ENCODE measurements around the gene ERP29. TPM values are rescaled to one million over a fixed set of nuclear protein-coding genes. Genes with fewer than 3 reads are reported as not detected.
"Not testable (repeated sequence)": the region's sequence is repeated elsewhere in the genome, so short reads cannot be mapped to it uniquely, and the experiment has no call there.

The ERP29 gene
- total RNA-seq, 1 experiment from 2014 or later: 47.2 TPM

DNA sequence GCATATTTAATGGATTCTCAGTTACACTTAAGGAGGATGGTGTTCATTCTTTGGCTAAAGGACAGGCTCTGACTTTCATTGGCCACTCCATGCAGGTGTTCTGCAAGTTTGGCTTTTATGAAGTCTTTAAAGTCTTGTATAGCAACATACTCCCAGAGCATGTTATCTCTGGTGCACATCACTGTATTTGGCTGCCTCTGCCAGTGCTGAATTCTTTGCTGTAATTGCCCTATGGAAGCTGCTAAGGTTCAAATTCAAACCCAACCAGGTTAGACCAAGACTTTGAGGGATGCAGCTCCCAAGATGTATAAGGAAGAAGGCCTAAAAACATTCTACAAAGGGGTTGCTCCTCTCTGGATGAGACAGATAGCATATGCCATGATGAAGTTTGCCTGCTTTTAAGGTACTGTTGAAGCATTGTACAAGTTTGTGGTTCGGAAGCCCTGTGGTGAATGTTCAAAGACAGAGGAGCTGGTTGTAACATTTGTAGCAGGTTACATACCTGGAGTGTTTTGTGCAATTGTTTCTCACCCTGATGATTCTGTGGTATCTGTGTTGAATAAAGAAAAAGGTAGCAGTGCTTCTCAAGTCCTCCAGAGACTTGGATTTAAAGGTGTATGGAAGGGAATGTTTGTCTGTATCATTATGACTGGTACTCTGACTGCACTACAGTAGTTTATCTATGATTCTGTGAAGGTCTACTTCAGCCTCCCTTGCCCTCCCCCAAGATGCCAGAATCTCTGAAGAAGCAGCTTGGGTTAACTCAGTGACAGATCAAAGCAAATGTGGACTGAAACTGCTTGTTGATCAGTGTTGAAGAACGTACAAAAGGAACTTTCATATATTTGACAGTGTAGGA lies 19.7 kb upstream of the ERP29 start:
- no peaks in the 10 kb centered on the region for H3K4me1 ChIP-seq (replicated peaks)
- no peak overlapping the region for H3K27ac ChIP-seq
- H3K27me3 ChIP-seq (replicated peaks): no peaks in the 10 kb centered on the region

DNA sequence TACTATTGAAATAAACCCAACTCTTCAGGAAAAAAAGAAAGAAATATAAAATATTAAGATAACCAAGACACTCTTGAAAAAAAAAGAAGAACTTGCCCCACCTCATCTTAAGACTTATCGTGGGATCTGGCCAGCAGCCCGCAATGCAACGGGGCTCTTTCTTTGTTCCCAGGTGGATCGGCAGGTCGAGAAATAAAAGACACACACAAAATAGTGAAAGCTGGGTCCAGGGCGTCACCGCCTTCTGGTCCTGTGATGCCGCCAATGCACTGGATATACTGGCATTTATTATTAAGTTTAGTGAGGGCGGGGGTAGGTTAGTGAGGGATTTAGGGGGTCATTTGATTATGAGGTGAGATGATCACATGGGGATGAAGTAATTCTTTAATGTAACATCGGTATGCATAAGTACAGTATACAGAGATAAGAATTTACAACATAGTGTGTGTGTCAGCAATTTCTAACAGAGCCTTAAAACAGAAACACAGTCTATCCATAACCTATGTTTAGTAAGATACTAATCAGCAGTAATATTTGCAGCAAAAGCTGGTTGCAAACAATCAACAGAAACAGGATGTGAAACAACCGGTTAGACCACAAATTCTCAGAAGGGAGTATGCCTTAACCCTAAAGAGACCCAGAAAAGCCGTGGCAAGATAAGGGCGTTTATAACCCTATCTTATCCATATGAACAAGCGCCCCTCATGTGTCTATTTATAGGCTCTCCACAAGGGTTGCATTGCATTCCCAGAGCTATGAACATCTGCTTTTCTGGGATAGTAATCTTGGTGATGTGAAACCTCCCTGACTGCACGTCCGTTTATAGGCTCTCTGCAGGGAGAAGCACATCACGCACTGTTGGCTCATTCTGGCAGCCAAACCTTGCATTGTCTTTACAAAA lies 18.8 kb upstream of the ERP29 start:
- H3K36me3 ChIP-seq; H3K27me3 ChIP-seq (replicated peaks); H3K4me1 ChIP-seq (replicated peaks); DNase-seq (ENCODE audit: low read depth in 1 of 2, low spot score in 2 of 2); H3K27ac ChIP-seq; H3K4me3 ChIP-seq; H3K9me3 ChIP-seq (replicated peaks): not testable (repeated sequence)

More for the DNA sequence above, 19.7 kb upstream of the ERP29 start:
- H3K9me3 ChIP-seq (replicated peaks): no peaks in the 10 kb centered on the region
- H3K36me3 ChIP-seq: no peaks in the 10 kb centered on the region
- no peak overlapping the region for H3K4me3 ChIP-seq
- no peak for DNase-seq (ENCODE audit: low read depth in 1 of 2, low spot score in 2 of 2)

DNA sequence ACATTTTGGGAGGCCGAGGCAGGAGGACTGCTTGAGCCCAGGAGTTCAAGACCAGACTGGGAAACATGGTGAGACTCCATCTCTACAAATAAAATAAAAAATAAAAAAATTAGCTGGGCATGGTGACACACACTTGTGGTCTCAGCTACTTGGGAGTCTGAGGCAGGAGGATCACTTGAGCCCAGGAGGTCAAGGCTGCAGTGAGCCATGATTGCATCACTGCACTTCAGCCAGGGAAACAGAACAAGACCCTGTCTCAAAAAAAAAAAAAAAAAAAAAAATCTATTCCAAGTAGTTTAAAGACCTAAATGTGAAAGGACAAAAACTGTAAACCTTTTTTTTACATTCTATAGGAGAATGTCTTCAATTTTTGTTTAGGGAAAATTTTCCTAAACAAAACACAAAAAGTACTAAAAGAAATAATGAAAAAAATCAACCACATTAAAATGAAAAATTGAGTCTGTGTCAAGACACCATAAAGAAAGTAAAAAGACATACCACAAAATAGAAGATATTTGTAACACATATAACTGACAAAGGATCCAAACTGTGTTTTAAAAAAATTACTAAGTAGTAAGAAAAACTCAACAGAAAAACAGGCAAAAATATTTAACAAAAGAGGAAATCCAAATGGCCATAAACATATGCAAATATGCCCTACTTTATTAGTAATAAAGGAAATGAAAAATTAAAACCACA lies 17.3 kb upstream of the ERP29 start:
- Histone ChIP-seq H3K36me3 (no peaks in the 10 kb centered on the region), H3K27ac (no peak overlapping the region), H3K27me3 (replicated peaks) (no peaks in the 10 kb centered on the region), H3K4me3 (no peak overlapping the region), H3K4me1 (replicated peaks) (no peaks in the 10 kb centered on the region), H3K9me3 (replicated peaks) (no peaks in the 10 kb centered on the region)
- DNase-seq (ENCODE audit: low read depth in 1 of 2, low spot score in 2 of 2): no peak

DNA sequence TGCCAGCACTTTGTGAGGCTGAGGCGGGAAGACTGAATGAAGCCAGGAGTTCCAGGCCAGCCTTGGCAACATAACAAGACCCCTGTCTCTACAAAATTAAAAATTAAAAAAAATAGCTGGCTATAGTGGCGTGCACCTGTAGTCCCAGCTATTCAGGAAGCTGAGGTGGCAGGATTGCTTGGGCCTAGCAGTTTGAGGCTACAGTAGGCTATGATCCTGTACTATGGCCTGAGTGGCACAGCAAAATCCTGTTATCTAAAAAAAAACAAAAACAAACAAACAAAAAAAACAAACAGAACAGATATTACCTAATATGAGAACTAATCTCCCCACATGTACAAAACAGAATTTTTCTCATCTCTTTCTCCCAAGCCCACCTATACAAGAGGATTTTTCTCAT lies 15.9 kb upstream of the ERP29 start:
- H3K27me3 ChIP-seq (replicated peaks): no peaks in the 10 kb centered on the region
- H3K9me3 ChIP-seq (replicated peaks): no peaks in the 10 kb centered on the region
- no peaks in the 10 kb centered on the region for H3K4me1 ChIP-seq (replicated peaks)
- H3K27ac ChIP-seq: no peak overlapping the region
- H3K36me3 ChIP-seq: no peaks in the 10 kb centered on the region
- H3K4me3 ChIP-seq: no peak overlapping the region
- no peak for DNase-seq (ENCODE audit: low read depth in 1 of 2, low spot score in 2 of 2)

DNA sequence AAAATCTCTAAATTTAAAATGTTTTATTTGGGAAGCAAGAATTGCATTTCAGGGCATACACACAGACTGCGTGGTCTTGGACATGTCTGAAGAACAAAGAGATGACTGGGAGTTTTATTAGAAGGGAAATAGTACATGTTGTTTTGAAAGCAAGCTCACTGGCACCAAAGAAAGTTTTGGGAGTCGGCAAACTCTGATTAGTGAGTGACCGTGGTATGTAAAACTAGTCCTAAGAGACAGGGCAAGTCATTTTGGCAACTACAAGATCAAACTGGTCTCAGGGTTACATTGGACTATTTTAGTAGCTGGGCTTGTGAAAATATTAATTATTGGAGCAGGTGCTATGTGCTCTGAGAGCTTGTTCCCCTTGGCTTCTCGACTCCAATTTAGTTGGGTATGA lies 15.2 kb upstream of the ERP29 start:
- no peak overlapping the region for H3K4me3 ChIP-seq
- DNase-seq (ENCODE audit: low read depth in 1 of 2, low spot score in 2 of 2): no peak
- no peak overlapping the region for H3K27ac ChIP-seq
- no peaks in the 10 kb centered on the region for H3K27me3 ChIP-seq (replicated peaks)
- no peaks in the 10 kb centered on the region for H3K9me3 ChIP-seq (replicated peaks)
- H3K36me3 ChIP-seq: no peaks in the 10 kb centered on the region
- no peaks in the 10 kb centered on the region for H3K4me1 ChIP-seq (replicated peaks)

DNA sequence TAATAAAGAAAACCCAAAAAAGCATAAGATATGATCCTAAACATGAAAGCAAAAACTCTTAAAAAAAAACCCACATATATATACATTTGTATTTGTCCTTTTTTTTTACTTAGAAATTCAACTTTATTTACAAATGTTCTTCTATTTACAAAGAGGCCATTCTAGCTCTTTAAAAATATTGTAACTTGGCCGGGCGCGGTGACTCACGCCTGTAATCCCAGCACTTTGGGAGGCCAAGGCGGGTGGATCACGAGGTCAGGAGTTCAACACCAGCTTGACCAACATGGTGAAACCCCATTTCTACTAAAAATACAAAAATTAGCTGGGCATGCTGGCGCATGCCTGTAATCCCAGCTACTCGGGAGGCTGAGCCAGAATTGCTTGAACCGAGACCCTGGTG lies 14.1 kb upstream of the ERP29 start:
- not testable (repeated sequence) for H3K27ac ChIP-seq; H3K9me3 ChIP-seq (replicated peaks); H3K27me3 ChIP-seq (replicated peaks); H3K36me3 ChIP-seq; H3K4me1 ChIP-seq (replicated peaks); H3K4me3 ChIP-seq; DNase-seq (ENCODE audit: low read depth in 1 of 2, low spot score in 2 of 2)

DNA sequence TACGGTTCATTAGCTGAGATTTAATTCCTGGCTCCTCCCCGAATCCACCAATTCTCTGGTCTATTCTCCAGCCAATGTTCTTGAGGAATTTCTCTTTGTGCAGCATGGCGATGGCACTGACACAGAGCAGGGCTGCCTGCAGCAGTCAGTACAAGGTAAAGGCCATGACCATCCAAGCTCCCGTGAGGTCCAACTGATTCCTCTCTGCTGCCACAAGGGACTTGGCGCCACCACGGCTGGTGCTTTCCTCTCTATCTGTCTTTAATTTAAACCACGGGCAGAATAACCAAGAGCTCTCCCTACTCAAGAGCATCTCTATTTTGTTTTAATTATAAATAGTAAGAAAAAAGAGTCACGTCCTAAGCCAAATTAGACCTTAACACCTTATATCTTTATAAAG lies 12.4 kb upstream of the ERP29 start:
- no peak overlapping the region for H3K27ac ChIP-seq
- no peak for DNase-seq (ENCODE audit: low read depth in 1 of 2, low spot score in 2 of 2)
- peaks cover under 1% of the 10 kb centered on the region; the same call in 1 of the 2 replicates for H3K4me1 ChIP-seq (replicated peaks)
- H3K4me3 ChIP-seq: no peak overlapping the region
- H3K36me3 ChIP-seq: no peaks in the 10 kb centered on the region
- H3K9me3 ChIP-seq (replicated peaks): no peaks in the 10 kb centered on the region
- H3K27me3 ChIP-seq (replicated peaks): no peaks in the 10 kb centered on the region

DNA sequence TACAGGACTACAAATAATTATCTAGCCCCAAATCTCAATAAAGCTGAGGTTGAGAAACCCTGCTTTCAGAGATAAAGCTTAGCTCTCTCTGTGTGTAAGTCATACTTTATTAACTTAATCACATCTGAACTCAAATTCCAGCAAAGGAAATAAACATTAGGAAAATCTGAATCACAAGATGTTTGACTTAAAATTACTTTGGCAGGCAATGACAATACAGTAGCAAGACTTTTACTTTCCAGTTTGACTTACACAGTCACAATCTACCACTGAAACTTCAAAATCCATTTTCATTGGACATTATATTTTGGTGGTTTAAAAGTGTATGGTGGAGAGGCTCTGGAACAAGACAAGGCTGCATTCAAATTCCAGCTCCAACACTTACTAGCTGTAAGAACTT lies 11.7 kb upstream of the ERP29 start:
- peaks cover 5% of the 10 kb centered on the region; the same call in 1 of the 2 replicates for H3K4me1 ChIP-seq (replicated peaks)
- no peak for DNase-seq (ENCODE audit: low read depth in 1 of 2, low spot score in 2 of 2)
- H3K9me3 ChIP-seq (replicated peaks): no peaks in the 10 kb centered on the region
- no peaks in the 10 kb centered on the region for H3K36me3 ChIP-seq
- H3K27me3 ChIP-seq (replicated peaks): no peaks in the 10 kb centered on the region
- no peak overlapping the region for H3K27ac ChIP-seq
- no peak overlapping the region for H3K4me3 ChIP-seq

DNA sequence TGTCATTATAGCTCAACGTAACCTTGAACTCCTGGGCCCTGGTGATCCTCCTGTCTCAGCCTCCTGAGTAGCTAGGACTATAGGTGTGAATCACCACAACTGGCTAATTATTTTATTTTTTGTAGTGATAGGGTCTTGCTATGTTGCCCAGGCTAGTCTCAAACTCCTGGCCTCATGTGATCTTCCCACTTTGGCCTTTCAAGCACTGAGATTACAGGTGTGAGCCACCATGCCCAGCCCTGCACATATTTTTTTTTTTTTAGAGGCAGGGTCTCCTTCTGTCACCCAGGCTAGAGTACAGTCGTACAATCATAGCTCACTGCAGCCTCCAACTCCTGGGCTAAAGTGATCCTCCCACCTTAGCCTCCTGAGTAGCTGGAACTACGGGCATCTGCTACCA lies 9.2 kb upstream of the ERP29 start:
- no peak for DNase-seq (ENCODE audit: low read depth in 1 of 2, low spot score in 2 of 2)
- no peaks in the 10 kb centered on the region for H3K27me3 ChIP-seq (replicated peaks)
- H3K4me3 ChIP-seq: no peak overlapping the region
- H3K27ac ChIP-seq: no peak overlapping the region
- no peaks in the 10 kb centered on the region for H3K9me3 ChIP-seq (replicated peaks)
- H3K36me3 ChIP-seq: no peaks in the 10 kb centered on the region
- peaks cover 5% of the 10 kb centered on the region; the same call in 1 of the 2 replicates for H3K4me1 ChIP-seq (replicated peaks)

DNA sequence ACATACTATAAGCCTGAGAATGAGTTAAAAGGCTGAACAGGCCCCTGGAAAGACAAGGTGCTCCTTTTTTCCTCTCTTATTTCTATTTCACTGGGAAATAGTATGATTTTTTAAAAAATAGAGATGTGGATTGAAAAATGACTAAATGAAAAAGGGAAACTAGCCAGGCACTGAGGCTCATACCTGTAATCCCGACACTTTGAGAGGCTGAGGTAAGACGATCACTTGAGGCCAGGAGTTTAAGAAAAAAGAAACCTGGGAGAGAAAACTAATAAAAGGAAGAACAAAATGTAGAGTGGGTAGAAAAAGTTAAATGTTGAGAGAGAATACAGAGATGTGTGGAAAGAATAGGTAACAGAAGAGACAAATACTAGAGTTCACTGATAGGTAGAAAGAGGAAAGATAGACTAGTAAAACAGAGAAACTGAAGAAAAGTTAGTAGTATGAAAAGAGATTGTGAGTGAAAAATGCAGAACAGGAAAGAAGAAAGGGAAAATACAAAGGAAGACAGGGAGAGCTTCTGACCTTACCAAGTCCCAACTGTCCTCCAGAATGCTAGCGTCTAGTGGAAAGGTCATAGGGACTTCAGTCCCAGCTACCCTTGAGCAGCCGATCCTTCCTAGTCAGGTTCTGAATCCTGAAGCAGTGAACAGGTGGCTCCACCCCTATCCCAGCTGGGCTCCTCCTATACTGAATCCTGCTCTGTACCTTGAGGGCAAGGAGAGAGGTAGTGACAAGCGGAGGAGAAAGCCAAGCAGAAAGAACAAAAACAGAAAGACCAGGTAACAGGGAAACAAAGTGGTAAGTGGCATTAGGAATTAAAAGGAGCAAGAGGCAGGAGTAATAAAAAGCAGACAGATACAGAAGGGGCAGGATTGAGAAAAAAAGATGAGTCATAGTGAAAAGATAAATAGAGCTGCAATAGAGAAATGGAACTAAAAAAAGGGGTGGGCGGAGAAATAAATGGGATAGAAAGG lies 7.5 kb upstream of the ERP29 start:
- peaks cover 5% of the 10 kb centered on the region; the same call in 1 of the 2 replicates for H3K4me1 ChIP-seq (replicated peaks)
- no peak overlapping the region for H3K27ac ChIP-seq
- H3K36me3 ChIP-seq: no peaks in the 10 kb centered on the region
- H3K27me3 ChIP-seq (replicated peaks): no peaks in the 10 kb centered on the region
- H3K4me3 ChIP-seq: no peak overlapping the region
- DNase-seq (ENCODE audit: low read depth in 1 of 2, low spot score in 2 of 2): no peak
- no peaks in the 10 kb centered on the region for H3K9me3 ChIP-seq (replicated peaks)

DNA sequence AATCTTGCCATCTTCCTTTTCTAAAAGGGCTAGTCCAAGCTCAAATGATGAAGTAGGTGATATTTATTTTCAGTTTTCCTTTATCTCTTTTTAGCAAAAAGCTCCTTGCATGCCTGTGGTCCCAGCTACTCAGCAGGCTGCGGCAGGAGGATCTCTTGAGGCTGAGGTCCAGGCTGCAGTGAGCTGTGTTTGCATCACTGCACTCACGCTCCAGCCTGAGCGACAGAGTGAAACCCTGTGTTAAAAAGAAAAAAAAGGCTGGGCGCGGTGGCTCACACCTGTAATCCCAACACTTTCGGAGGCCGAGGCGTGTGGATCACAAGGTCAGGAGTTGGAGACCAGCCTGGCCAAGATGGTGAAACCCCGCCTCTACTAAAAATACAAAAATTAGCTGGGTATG lies 5.3 kb upstream of the ERP29 start:
- H3K36me3 ChIP-seq: no peaks in the 10 kb centered on the region
- no peaks in the 10 kb centered on the region for H3K9me3 ChIP-seq (replicated peaks)
- peaks cover 16% of the 10 kb centered on the region for H3K4me1 ChIP-seq (replicated peaks)
- no peak overlapping the region for H3K27ac ChIP-seq
- no peak for DNase-seq (ENCODE audit: low read depth in 1 of 2, low spot score in 2 of 2)
- no peaks in the 10 kb centered on the region for H3K27me3 ChIP-seq (replicated peaks)
- H3K4me3 ChIP-seq: no peak overlapping the region

DNA sequence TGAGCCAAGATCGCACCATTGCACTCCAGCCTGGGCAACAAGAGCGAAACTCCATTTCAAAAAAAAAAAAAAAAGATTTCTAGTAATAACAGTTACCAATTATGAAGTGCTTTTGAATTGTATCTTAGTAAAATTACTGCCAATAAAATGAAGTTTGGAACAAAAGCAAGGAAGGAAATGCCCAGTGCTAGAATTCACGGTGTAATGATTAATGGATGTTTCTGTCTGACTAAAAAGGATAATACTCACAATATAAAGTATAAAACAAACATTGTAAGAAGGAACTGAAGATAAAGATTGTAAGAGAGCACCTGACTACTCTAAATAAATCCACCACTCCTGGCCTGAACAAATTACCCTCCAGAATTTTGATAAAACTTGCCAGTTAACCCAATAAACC lies 4.3 kb upstream of the ERP29 start:
- Histone ChIP-seq H3K4me3 (no peak overlapping the region), H3K9me3 (replicated peaks) (no peaks in the 10 kb centered on the region), H3K27me3 (replicated peaks) (no peaks in the 10 kb centered on the region), H3K27ac (no peak overlapping the region), H3K4me1 (replicated peaks) (peaks cover 16% of the 10 kb centered on the region), H3K36me3 (peaks cover 5% of the 10 kb centered on the region)
- no peak for DNase-seq (ENCODE audit: low read depth in 1 of 2, low spot score in 2 of 2)

DNA sequence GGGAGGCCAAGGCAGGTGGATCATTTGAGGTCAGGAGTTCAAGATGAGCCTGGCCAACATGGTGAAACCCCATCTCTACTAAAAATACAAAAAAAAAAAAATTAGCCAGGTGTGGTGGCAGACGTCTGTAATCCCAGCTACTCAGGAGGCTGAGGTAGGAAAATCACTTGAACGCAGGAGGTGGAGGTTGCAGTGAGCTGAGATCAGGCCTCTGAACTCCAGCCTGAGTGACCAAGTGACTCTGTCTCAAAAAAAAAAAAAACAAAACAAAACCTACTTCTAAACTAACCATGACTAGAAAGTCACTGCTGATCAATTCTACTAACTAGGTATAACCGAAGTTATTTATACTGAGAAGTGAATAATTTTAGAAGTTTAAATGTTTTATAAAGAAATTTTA lies 3.6 kb upstream of the ERP29 start:
- peaks cover 20% of the 10 kb centered on the region for H3K4me1 ChIP-seq (replicated peaks)
- not testable (repeated sequence) for H3K9me3 ChIP-seq (replicated peaks); H3K4me3 ChIP-seq; H3K27ac ChIP-seq; H3K36me3 ChIP-seq; DNase-seq (ENCODE audit: low read depth in 1 of 2, low spot score in 2 of 2); H3K27me3 ChIP-seq (replicated peaks)

Measured in SJSA1 (cell line).